ENCODE results near the gene SMC5.
A peak's percentile ranks its signal among the peaks of the same experiment; 100 is the strongest.
"Not testable (repeated sequence)": the region's sequence is repeated elsewhere in the genome, so short reads cannot be mapped to it uniquely, and the experiment has no call there.

SMC5 gene

GRCh38 chr9:70278305-70278704 lies 19.5 kb downstream of the SMC5 start:
- no peak for DNase-seq

- no peak for DNase-seq
Observed at GRCh38 chr9:70283848-70284247, 25.1 kb downstream of the SMC5 start.

- DNase-seq: no peak
Observed at GRCh38 chr9:70285246-70285645, 26.5 kb downstream of the SMC5 start.

GRCh38 chr9:70285981-70286598 lies 27.3 kb downstream of the SMC5 start:
- no peak for DNase-seq

GRCh38 chr9:70290626-70291025 lies 31.8 kb downstream of the SMC5 start:
- DNase-seq: no peak

- DNase-seq: no peak
Observed at GRCh38 chr9:70291446-70291845, 32.7 kb downstream of the SMC5 start.

- no peak for DNase-seq
Observed at GRCh38 chr9:70292253-70292652, 33.5 kb downstream of the SMC5 start.

- no peak for DNase-seq
Observed at GRCh38 chr9:70293214-70293613, 34.4 kb downstream of the SMC5 start.

GRCh38 chr9:70297141-70297540 lies 38.4 kb downstream of the SMC5 start:
- DNase-seq: no peak

- no peak for DNase-seq
Observed at GRCh38 chr9:70298245-70298771, 39.5 kb downstream of the SMC5 start.

GRCh38 chr9:70303268-70303667 lies 44.5 kb downstream of the SMC5 start:
- no peak for DNase-seq

- DNase-seq: no peak
Observed at GRCh38 chr9:70304810-70305209, 46.0 kb downstream of the SMC5 start.

- no peak for DNase-seq
Observed at GRCh38 chr9:70315389-70315788, 56.6 kb downstream of the SMC5 start.

GRCh38 chr9:70318002-70318401 lies 59.2 kb downstream of the SMC5 start:
- DNase-seq: no peak

- DNase-seq: no peak
Observed at GRCh38 chr9:70322096-70322495, 63.3 kb downstream of the SMC5 start.

GRCh38 chr9:70324963-70325362 lies 66.2 kb downstream of the SMC5 start:
- DNase-seq: no peak

- not testable (repeated sequence) for DNase-seq
Observed at GRCh38 chr9:70328625-70329024, 69.8 kb downstream of the SMC5 start.

GRCh38 chr9:70340572-70340971 lies 81.8 kb downstream of the SMC5 start:
- DNase-seq: peak; percentile 46

- DNase-seq: no peak
Observed at GRCh38 chr9:70347046-70347445, 88.3 kb downstream of the SMC5 start.

- no peak for DNase-seq
Observed at GRCh38 chr9:70352356-70352755, 93.6 kb downstream of the SMC5 start.

GRCh38 chr9:70352802-70353201 lies 94.0 kb downstream of the SMC5 start:
- DNase-seq: peak; percentile 24

- no peak for DNase-seq
Observed at GRCh38 chr9:70355801-70356200, 97.0 kb downstream of the SMC5 start.

- DNase-seq: no peak
Observed at GRCh38 chr9:70362952-70363351, 104.2 kb downstream of the SMC5 start.

GRCh38 chr9:70363760-70364159 lies 105.0 kb downstream of the SMC5 start:
- DNase-seq: no peak

- DNase-seq: no peak
Observed at GRCh38 chr9:70367305-70367930, 108.6 kb downstream of the SMC5 start.

Data from NCI-H69 (cell line).